Midbrain (tissue), 1 donor: Measurements from ENCODE around the gene PXDC1.
"Not testable (repeated sequence)": the region's sequence is repeated elsewhere in the genome, so short reads cannot be mapped to it uniquely, and the experiment has no call there.

Source experiments
- DNase-seq: peaks from one replicate; lab custom pipeline; 2025; lab: John Stamatoyannopoulos, UW

The PXDC1 gene

GRCh38 chr6:3732345-3733141, 19.0 kb downstream of the PXDC1 start:
- peak; percentile 81 for DNase-seq

- DNase-seq, result no peak
These were observed 19.8 kb downstream of the PXDC1 start for GRCh38 chr6:3731700-3732099.

- DNase-seq, result no peak
These were observed 21.7 kb downstream of the PXDC1 start for GRCh38 chr6:3729603-3730344.

GRCh38 chr6:3727593-3728108, 23.9 kb downstream of the PXDC1 start:
- DNase-seq, result no peak

GRCh38 chr6:3727036-3727435, 24.5 kb downstream of the PXDC1 start:
- no peak for DNase-seq

- no peak for DNase-seq
These were observed 25.1 kb downstream of the PXDC1 start for GRCh38 chr6:3726421-3726820.

- no peak for DNase-seq
These were observed 26.1 kb downstream of the PXDC1 start for GRCh38 chr6:3725145-3726047.

- DNase-seq, result no peak
These were observed 26.9 kb downstream of the PXDC1 start for GRCh38 chr6:3724451-3725144.

- no peak for DNase-seq
These were observed 27.5 kb downstream of the PXDC1 start for GRCh38 chr6:3723966-3724365.

GRCh38 chr6:3723251-3723650, 28.3 kb downstream of the PXDC1 start:
- DNase-seq, result no peak

- DNase-seq, result no peak
These were observed 28.7 kb downstream of the PXDC1 start for GRCh38 chr6:3722785-3723184.

- no peak for DNase-seq
These were observed 29.5 kb downstream of the PXDC1 start for GRCh38 chr6:3721810-3722621.

- not testable (repeated sequence) for DNase-seq
These were observed 30.7 kb downstream of the PXDC1 start for GRCh38 chr6:3720770-3721169.

- no peak for DNase-seq
These were observed 31.8 kb downstream of the PXDC1 start for GRCh38 chr6:3719462-3720308.

- DNase-seq, result no peak
These were observed 33.1 kb downstream of the PXDC1 start for GRCh38 chr6:3718407-3718806.

- no peak for DNase-seq
These were observed 36.2 kb downstream of the PXDC1 start for GRCh38 chr6:3715285-3715684.

- DNase-seq, result no peak
These were observed 36.7 kb downstream of the PXDC1 start for GRCh38 chr6:3714768-3715167.

GRCh38 chr6:3714111-3714510, 37.4 kb downstream of the PXDC1 start:
- DNase-seq, result no peak

- no peak for DNase-seq
These were observed 38.5 kb downstream of the PXDC1 start for GRCh38 chr6:3712827-3713665.
